Adrenal gland (tissue), 12 donors: ENCODE data around the gene BUB1B. TPM values are rescaled to one million over a fixed set of nuclear protein-coding genes. Genes with fewer than 3 reads are reported as not detected.

Source experiments
- DNase-seq, 7 donors: peaks; one replicate each; pipeline ENCODE4 v3.0.0-alpha.2; 2019 to 2020
- H3K27ac ChIP-seq, 5 donors: fragments of 200-600 bp; sonication (generic) in 4 of 5; 1 replicate in 3 of 5; 2 replicates in 2 of 5; pipeline versions ENCODE4 v1.5.1 to v1.8.0; 2016 to 2020; ENCODE audit warnings: mild to moderate bottlenecking in 1 of 5
- H3K27me3 ChIP-seq: fragments of 200-600 bp; 2 replicates; pipeline ENCODE4 v1.8.0; 2021
- H3K36me3 ChIP-seq, 2 donors: fragments of 200-600 bp; replicated peaks in 1 of 2; 1 replicate in 1 of 2; 2 replicates in 1 of 2; pipeline versions ENCODE4 v1.5.1 to v1.8.0; 2018 to 2022
- H3K4me1 ChIP-seq, 2 donors: fragments of 200-600 bp; replicated peaks in 1 of 2; 1 replicate in 1 of 2; 2 replicates in 1 of 2; pipeline versions ENCODE4 v1.5.1 to v1.8.0; 2018 to 2021
- H3K4me3 ChIP-seq, 4 donors: fragments of 200-600 bp; sonication (generic) in 3 of 4; one replicate each; pipeline ENCODE4 v1.5.1; 2016 to 2018
- H3K9me3 ChIP-seq, 3 donors: fragments of 200-600 bp; sonication (generic) in 1 of 3; replicated peaks in 1 of 3; 1 replicate in 2 of 3; 2 replicates in 1 of 3; pipeline versions ENCODE4 v1.5.1 to v1.8.0; 2016 to 2021
- POLR2A ChIP-seq, 2 donors: fragments of 450-650 bp; IDR thresholded peaks; one replicate each; pipeline ENCODE4 v1.6.1; 2017; ENCODE audit warnings: antibody characterized with exemption in 2 of 2, mild to moderate bottlenecking in 2 of 2, moderate library complexity in 1 of 2
- WGBS, 4 donors: extraction: QIAGEN DNeasy Blood & Tissue Kit in 2 of 4; methylation state at CpG; one replicate each; pipeline versions ENCODE4 v1.1.5 to v1.1.7; 2013 to 2017; 5-methylcytosine and 5-hydroxymethylcytosine counted together
- intact Hi-C, 2 donors: fragments of 100-400 bp; cut with DNase I; formaldehyde crosslinking; loops; one replicate each; pipeline versions ENCODE4 v1.14.1 to v1.15.0; 2022 to 2023
- polyA plus RNA-seq, 3 donors: library from polyadenylated mRNA; stranded (reverse); fragments of 200-250 nt in 2 of 3; fragments of 350-450 nt in 1 of 3; fragmentation: Illumina TruSeq in 1 of 3; extraction: RNeasy Lipid Tissue Mini Kit (QIAGEN cat#74804) in 1 of 3; gene quantifications; one replicate each; pipeline ENCODE4 v1.2.3, GENCODE V29; 2013 to 2014
- total RNA-seq, 9 donors: library from RNA; depleted of rRNA in 4 of 9; stranded (reverse); fragments of >200 nt in 4 of 9; fragments of 120-200 nt in 1 of 9; fragmentation: NEBNext Ultra II Directional in 1 of 9; extraction: Animal tissue kit (Norgen Biotek cat#: 25700) in 1 of 9; gene quantifications; one replicate each; pipeline versions ENCODE4 v1.1.0 to v1.2.4, GENCODE V29; 2013 to 2023
- TF ChIP-seq, protein P1 (sequence below), 6 experiments: fragments of 450-650 bp in 4 of 6; fragments of 200-600 bp in 2 of 6; sonication (generic) in 1 of 6; IDR thresholded peaks; 1 replicate in 5 of 6; 2 replicates in 1 of 6; pipeline versions ENCODE4 v1.5.1 to v1.8.0; 2016 to 2021; ENCODE audit warnings: antibody characterized with exemption in 6 of 6, mild to moderate bottlenecking in 2 of 6, moderate library complexity in 1 of 6
- donor health status: healthy with polysubstance abuse.
- donor health status: Bipolar disorder and iron deficiency.
- donor health status: DM: yes; HTN: yes; CAD: no.
- donor health status: DM: no; HTN: no; CAD: no.
- donor health status: DM: no; HTN: no; CAD: no.
- donor health status: DM: yes; HTN: yes; CAD: no.

The BUB1B gene
- total and polyA plus RNA-seq, 12 donors, result 0.81 to 13.7 (median 2.6) TPM

DNA sequence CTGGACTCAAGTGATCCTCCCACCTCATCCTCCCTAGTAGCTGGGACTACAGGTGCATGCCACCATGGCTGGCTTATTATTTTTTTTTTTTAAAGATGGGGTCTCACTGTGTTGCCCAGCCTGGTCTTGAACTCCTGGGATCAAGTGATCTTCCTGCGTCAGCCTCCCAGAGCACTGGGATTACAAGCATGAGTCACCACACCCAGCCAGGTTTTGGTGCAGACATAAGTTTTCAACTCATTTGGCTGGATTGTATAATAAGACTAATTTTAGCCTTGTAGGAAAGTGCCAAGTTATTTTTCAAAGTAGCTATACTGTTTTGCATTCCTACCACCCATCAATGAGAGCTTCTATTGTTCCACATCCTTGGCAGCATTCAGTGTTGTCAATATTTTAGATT lies 32.1 kb downstream of the BUB1B start:
- TF ChIP-seq POLR2A (IDR thresholded peaks at IDR 0.05), result no peak
- TF ChIP-seq, protein P1, sequence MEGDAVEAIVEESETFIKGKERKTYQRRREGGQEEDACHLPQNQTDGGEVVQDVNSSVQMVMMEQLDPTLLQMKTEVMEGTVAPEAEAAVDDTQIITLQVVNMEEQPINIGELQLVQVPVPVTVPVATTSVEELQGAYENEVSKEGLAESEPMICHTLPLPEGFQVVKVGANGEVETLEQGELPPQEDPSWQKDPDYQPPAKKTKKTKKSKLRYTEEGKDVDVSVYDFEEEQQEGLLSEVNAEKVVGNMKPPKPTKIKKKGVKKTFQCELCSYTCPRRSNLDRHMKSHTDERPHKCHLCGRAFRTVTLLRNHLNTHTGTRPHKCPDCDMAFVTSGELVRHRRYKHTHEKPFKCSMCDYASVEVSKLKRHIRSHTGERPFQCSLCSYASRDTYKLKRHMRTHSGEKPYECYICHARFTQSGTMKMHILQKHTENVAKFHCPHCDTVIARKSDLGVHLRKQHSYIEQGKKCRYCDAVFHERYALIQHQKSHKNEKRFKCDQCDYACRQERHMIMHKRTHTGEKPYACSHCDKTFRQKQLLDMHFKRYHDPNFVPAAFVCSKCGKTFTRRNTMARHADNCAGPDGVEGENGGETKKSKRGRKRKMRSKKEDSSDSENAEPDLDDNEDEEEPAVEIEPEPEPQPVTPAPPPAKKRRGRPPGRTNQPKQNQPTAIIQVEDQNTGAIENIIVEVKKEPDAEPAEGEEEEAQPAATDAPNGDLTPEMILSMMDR (IDR thresholded peaks at IDR 0.05), result no peak
- H3K27ac ChIP-seq, result no peak overlapping the region
- DNase-seq, result no peak
- no peaks in the 10 kb centered on the region for H3K27me3 ChIP-seq
- H3K9me3 ChIP-seq, result no peaks in the 10 kb centered on the region
- no peaks in the 10 kb centered on the region for H3K4me1 ChIP-seq
- intact Hi-C loops, result no loop called here
- H3K4me3 ChIP-seq, result no peak overlapping the region
- H3K36me3 ChIP-seq, result no peaks in the 10 kb centered on the region
- WGBS, 4 donors, result 69 to 90% (median 75%) methylated on average over 1 of the region's 1 CpG

DNA sequence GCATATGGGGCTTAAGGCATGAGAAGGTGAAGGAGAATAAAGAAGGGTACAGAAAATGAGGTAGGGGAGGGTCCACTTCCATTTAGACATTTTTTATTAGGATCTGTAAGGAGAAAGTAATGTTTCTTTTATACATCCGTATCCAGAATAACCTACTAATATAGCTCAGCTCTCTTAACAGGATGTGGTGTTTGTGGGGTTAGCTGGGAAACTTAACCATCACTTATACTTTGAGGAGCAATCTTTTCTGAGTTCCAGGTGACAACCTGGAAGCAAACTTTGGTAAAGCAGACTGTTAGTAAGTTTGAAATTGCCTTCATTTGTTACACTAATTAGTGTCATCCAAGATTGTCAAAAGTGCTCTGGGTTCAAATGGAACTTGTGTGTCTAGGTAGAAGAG lies 36.6 kb downstream of the BUB1B start:
- H3K9me3 ChIP-seq, result no peaks in the 10 kb centered on the region
- WGBS, 4 donors, result 85 to 93% (median 89%) methylated on average over 1 of the region's 1 CpG
- intact Hi-C loops, result no loop called here
- H3K4me1 ChIP-seq, result no peaks in the 10 kb centered on the region
- no peak for DNase-seq
- no peaks in the 10 kb centered on the region for H3K27me3 ChIP-seq
- H3K36me3 ChIP-seq, result no peaks in the 10 kb centered on the region
- H3K4me3 ChIP-seq, result no peak overlapping the region
- no peak overlapping the region for H3K27ac ChIP-seq
- TF ChIP-seq, protein P1 (IDR thresholded peaks at IDR 0.05), result no peak
- TF ChIP-seq POLR2A (IDR thresholded peaks at IDR 0.05), result no peak

DNA sequence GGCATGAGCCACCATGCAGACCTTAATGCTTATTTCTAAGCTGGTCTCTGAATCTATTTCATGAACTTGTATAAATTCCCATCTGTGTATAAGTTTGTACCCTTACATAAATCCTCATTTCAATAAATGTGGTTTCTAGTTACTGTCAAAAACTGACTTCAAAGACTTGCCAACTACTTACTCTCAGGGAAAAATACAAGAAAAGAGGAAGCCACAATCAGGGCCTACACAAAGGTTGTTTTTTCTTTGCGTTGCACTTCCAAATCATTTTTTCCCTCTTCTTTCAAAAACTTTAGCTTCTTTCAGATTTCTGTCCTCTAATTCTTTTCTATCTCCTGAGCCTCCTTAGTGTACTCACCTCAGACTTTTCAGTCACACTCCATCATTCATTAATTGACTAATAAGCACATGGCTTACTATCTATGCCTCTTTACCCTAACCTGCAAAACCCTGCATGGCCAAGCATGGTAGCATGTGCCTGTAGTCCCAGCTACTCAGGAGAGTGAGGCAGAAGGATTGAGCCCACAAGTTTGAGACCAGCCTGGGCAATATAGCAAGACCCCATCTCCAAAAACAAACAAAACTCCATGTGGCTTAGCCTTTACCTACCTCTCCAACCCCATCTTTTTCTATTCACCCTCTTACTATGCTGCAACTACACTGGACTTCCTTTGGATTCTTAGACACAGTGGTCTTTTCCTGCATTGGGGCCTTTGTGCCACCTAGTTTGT lies 37.7 kb downstream of the BUB1B start:
- no peaks in the 10 kb centered on the region for H3K4me1 ChIP-seq
- intact Hi-C loops, result no loop called here

DNA sequence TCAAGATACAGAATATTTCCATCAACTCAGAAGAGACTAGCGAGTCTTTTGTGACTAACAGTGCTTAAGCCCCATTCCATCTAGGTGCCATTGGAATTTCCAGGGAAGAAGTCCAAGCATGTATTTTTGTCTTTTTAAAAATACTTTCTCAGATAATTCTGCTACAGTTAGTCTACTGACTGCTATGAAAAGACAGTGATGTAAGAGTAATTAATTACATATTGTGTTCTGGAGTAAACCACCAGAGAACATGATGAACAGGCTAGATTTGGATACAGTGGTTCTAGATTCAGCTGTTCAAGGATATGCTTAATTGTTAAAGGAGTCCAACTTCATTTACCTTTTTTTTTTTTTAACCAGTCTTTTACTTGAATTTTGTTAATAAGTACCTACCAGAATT lies 43.2 kb downstream of the BUB1B start:
- H3K36me3 ChIP-seq, result no peaks in the 10 kb centered on the region
- H3K27me3 ChIP-seq, result no peaks in the 10 kb centered on the region
- 96 to 100% (median 97%) methylated on average over 1 of the region's 1 CpG for WGBS, 4 donors
- no peak for TF ChIP-seq POLR2A (IDR thresholded peaks at IDR 0.05)
- DNase-seq, result no peak
- H3K27ac ChIP-seq, result no peak overlapping the region
- intact Hi-C loops, result no loop called here
- H3K9me3 ChIP-seq, result no peaks in the 10 kb centered on the region
- no peak overlapping the region for H3K4me3 ChIP-seq
- no peaks in the 10 kb centered on the region for H3K4me1 ChIP-seq

More for the DNA sequence above, 37.7 kb downstream of the BUB1B start:
- 82 to 93% (median 90%) methylated on average over 1 of the region's 1 CpG for WGBS, 4 donors
- no peaks in the 10 kb centered on the region for H3K27me3 ChIP-seq
- H3K4me3 ChIP-seq, result no peak overlapping the region
- H3K27ac ChIP-seq, result no peak overlapping the region
- H3K9me3 ChIP-seq, result no peaks in the 10 kb centered on the region
- DNase-seq, result no peak
- H3K36me3 ChIP-seq, result no peaks in the 10 kb centered on the region
- TF ChIP-seq POLR2A (IDR thresholded peaks at IDR 0.05), result no peak
- TF ChIP-seq, protein P1 (IDR thresholded peaks at IDR 0.05), result no peak
